ENCODE data around the gene SPAG4.

The SPAG4 gene

GRCh38 chr20:35625584-35626385 lies 10.2 kb downstream of the SPAG4 start:
- no peak for DNase-seq

- no peak for DNase-seq
These were observed 10.9 kb downstream of the SPAG4 start for GRCh38 chr20:35626386-35627001.

DNA sequence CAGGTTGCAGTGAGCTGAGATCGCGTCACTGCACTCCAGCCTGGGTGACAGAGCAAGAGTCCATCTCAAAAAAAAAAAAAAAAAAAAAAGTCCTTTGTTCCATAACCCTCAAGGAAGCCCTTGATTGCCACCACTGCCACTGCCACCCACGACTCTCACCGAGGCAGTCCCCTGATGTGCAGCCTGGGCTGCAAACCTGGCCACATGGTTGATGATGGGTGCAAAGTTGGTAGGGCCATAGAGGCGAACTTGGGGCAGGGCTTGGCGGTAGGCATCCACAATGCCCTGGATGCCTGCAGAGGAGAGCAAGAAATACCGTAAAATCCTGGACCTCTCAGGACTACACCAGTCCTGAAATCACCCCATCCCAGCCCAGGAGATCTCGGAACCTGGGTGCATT lies 11.5 kb downstream of the SPAG4 start:
- DNase-seq, result no peak

GRCh38 chr20:35629427-35630145 lies 14.0 kb downstream of the SPAG4 start:
- DNase-seq, result no peak

DNA sequence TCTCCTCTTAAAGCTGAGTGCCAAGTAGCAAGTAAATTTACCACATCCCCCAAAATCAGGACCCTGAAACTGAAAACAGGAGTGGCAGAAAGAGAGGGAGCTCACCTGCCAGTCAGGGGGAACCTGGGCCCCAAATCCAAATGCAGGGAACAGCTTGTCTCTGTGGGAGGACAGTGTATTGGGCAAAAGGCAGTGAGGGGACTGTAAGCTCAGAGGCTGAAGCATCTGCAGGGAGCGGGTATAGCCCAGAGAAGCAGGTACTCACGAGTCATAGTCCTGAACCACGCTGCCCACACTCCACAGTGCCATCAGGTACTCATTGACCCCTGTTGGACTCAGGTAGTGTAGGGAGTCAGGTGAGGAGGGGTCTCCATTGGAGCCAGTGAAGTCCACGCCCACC lies 15.0 kb downstream of the SPAG4 start:
- no peak for DNase-seq

- DNase-seq, result no peak
These were observed 17.0 kb downstream of the SPAG4 start for GRCh38 chr20:35632539-35633115.

DNA sequence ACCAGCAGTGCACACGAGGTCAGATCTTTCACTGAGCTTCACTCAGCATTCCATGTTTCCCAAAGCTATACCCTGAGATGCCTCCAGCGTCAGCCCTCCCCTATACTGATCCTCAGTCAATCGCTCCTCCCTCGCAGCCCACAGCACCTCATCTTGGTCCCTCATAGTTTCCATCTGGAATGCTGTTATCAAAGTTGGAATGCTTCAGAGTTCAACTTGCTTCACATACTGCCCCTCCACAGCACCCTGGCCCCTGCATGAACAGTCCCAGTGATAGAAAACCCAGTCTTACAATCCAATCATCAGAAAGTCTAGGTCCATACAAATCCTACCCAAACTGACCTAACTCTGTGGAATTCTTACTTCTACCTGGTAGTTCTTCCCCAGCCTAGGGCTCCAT lies 20.0 kb downstream of the SPAG4 start:
- DNase-seq, result no peak

- no peak for DNase-seq
These were observed 20.5 kb downstream of the SPAG4 start for GRCh38 chr20:35636095-35636494.

GRCh38 chr20:35637276-35637675 lies 21.6 kb downstream of the SPAG4 start:
- no peak for DNase-seq

- no peak for DNase-seq
These were observed 23.1 kb downstream of the SPAG4 start for GRCh38 chr20:35638751-35639150.

GRCh38 chr20:35640724-35641123 lies 25.1 kb downstream of the SPAG4 start:
- DNase-seq, result no peak

DNA sequence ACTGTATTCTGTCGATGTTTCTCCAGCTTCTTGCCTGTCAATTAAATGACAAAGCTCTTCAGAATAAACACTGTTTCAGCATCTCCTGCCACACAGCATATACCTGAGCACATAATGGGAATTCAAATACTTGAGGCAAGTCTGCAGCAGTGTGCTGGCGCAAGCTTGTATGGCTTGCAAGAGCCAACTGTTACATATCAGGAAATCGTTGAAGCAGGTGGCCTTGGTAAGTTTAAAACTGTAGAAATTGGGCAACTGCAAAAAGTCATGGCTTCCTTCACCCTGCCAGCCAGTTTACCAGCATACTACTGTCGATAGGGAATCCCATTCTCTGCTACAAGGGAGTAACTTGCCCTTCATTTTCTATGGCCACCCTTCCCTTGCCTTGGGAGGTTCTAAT lies 26.1 kb downstream of the SPAG4 start:
- no peak for DNase-seq

GRCh38 chr20:35643045-35643444 lies 27.4 kb downstream of the SPAG4 start:
- no peak for DNase-seq

GRCh38 chr20:35644806-35645205 lies 29.2 kb downstream of the SPAG4 start:
- DNase-seq, result no peak

- DNase-seq, result no peak
These were observed 33.2 kb downstream of the SPAG4 start for GRCh38 chr20:35648836-35649235.

DNA sequence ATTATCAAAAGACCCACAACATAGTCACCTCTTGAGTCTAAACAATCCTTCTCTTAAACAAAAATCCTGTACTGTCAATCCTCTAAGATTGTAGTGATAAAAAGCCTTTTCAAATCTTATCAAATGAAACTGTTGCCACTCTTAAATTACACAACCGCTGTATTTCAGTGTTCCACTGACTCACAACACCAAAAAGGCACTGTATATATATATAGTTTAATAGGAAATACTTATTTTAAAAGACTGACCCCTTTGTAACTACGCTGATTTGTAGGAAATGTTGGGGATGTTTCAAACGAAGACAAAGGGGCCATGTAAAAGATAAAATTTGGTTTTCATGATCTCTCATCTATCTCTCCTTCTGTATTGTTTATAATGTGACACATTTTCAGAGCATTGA lies 35.0 kb downstream of the SPAG4 start:
- no peak for DNase-seq

DNA sequence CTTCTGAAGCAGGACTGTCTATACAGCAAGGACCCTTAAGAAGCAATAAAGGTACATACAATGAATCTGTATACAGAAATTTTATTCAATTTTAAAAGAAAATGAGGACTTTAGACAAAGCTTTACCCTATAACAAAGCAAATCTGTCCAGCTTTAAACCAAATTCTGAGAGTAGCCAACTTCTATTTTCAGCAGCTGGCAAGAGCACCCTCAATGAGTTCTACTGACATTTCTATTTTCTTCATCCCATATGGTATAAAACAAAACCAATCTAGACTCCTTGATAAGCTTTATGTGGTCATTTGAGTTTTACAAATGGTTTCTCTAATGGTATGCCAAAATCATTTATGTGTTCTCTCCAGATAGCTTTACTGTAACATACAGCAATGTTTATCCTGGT lies 36.3 kb downstream of the SPAG4 start:
- no peak for DNase-seq

- no peak for DNase-seq
These were observed 37.2 kb downstream of the SPAG4 start for GRCh38 chr20:35652641-35653429.

- no peak for DNase-seq
These were observed 37.8 kb downstream of the SPAG4 start for GRCh38 chr20:35653430-35653734.

GRCh38 chr20:35653893-35654292 lies 38.3 kb downstream of the SPAG4 start:
- DNase-seq, result no peak

GRCh38 chr20:35654415-35654814 lies 38.8 kb downstream of the SPAG4 start:
- DNase-seq, result no peak

GRCh38 chr20:35657271-35657670 lies 41.6 kb downstream of the SPAG4 start:
- DNase-seq, result no peak
